ENCODE measurements around the gene BTNL8.

DNA sequence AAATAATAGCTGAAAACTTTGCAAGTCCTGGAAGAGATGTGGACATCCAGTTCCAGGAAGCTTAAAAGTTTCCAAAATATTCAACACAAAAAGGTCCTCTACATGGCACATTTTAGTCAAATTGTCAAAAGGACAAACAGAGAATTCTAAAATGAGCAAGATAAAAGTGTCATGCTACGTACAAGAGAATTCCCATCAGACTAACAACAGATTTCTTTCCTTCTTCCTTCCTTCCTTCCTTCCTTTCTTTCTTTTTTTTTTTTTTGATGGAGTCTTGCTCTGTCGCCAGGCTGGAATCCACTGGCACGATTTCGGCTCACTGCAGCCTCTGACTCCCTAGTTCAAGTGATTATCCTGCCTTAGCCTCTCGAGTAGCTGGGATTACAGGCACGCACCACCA lies 39.3 kb downstream of the BTNL8 start:
- TF ChIP-seq, protein P1, sequence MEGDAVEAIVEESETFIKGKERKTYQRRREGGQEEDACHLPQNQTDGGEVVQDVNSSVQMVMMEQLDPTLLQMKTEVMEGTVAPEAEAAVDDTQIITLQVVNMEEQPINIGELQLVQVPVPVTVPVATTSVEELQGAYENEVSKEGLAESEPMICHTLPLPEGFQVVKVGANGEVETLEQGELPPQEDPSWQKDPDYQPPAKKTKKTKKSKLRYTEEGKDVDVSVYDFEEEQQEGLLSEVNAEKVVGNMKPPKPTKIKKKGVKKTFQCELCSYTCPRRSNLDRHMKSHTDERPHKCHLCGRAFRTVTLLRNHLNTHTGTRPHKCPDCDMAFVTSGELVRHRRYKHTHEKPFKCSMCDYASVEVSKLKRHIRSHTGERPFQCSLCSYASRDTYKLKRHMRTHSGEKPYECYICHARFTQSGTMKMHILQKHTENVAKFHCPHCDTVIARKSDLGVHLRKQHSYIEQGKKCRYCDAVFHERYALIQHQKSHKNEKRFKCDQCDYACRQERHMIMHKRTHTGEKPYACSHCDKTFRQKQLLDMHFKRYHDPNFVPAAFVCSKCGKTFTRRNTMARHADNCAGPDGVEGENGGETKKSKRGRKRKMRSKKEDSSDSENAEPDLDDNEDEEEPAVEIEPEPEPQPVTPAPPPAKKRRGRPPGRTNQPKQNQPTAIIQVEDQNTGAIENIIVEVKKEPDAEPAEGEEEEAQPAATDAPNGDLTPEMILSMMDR (IDR thresholded peaks at IDR 0.05; ENCODE audit: low read length) = no peak
- no peak for TF ChIP-seq EZH2 (IDR thresholded peaks at IDR 0.05; ENCODE audit: borderline replicate concordance, low read length)

All from OCI-LY1 (cell line).